22Rv1 (cell line): Measurements from ENCODE around the gene NUP62.

Experiments
- CTCF ChIP-seq: fragments of 450-650 bp; IDR thresholded peaks from 2 replicates; pipeline ENCODE4 v1.5.1; 2017; ENCODE audit warnings: mild to moderate bottlenecking
- ZFX ChIP-seq: fragments of 450-650 bp; IDR thresholded peaks from 2 replicates; pipeline ENCODE4 v1.6.1; 2017; ENCODE audit warnings: antibody characterized with exemption, borderline replicate concordance

DNA sequence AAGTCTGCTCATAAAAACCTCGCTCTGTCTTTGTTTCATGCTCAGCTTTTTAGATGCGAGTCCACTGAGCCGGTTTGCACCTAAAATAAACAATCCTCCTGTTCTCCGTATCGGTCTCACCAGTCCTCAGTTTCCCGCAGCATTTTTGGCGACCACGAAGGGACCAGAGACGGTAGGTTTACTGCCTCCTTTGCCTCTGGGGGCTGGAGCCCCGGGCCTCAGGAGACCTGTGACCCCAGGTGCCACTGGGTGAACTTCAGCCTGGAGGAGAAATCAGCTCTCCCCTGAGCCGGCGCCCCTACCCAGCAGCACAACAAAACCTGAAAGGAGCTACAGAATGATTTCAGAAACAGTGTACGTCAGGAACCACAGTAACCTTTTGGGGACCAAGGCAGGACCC lies 23.6 kb upstream of the NUP62 start:
- no peak for TF ChIP-seq CTCF
- no peak for TF ChIP-seq ZFX
